Activated B cell treated with CpG ODN at 0.5 μM for 24 hours (primary cell): ENCODE results near the gene WFS1. TPM values are rescaled to one million over a fixed set of nuclear protein-coding genes. Genes with fewer than 3 reads are reported as not detected.

Experiments used
- ATAC-seq: fragments of 200-7000 bp; cut with Tn5 transposase; one replicate; pipeline ENCODE4 v1.10.0; 2021; ENCODE audit warnings: low read depth, mild to moderate bottlenecking, moderate library complexity
- CTCF ChIA-PET: fragments of 350-600 bp; sonication (Branson Sonifier 250); formaldehyde crosslinking; loops from one replicate; lab custom pipeline; 2021; ENCODE audit warnings: antibody characterized with exemption; lab: Charles Lee
- POLR2A ChIA-PET: fragments of 350-600 bp; sonication (Branson Sonifier 250); formaldehyde crosslinking; loops from one replicate; lab custom pipeline; 2021; ENCODE audit warnings: antibody characterized with exemption; lab: Charles Lee
- DNase-seq: peaks from one replicate; pipeline ENCODE4 v3.0.0; 2022
- H3K27ac Mint-ChIP-seq: one replicate; pipeline ENCODE4 v1.8.0; 2020; ENCODE audit warnings: mixed read lengths
- H3K27me3 Mint-ChIP-seq: one replicate; pipeline ENCODE4 v1.8.0; 2021; ENCODE audit warnings: mixed read lengths
- H3K36me3 Mint-ChIP-seq: one replicate; pipeline ENCODE4 v1.8.0; 2021; ENCODE audit warnings: low read depth, mixed read lengths
- H3K4me1 Mint-ChIP-seq: one replicate; pipeline ENCODE4 v1.8.0; 2021; ENCODE audit warnings: mixed read lengths
- H3K4me3 Mint-ChIP-seq: one replicate; pipeline ENCODE4 v1.8.0; 2020; ENCODE audit warnings: mild to moderate bottlenecking, mixed read lengths
- H3K9me3 Mint-ChIP-seq: one replicate; pipeline ENCODE4 v1.8.0; 2020; ENCODE audit warnings: mixed read lengths
- CTCF ChIP-seq: fragments of 200-600 bp; IDR thresholded peaks from one replicate; pipeline ENCODE4 v1.8.0; 2022; ENCODE audit warnings: antibody characterized with exemption, mild to moderate bottlenecking
- intact Hi-C: fragments of 100-400 bp; cut with micrococcal nuclease; formaldehyde crosslinking; loops from one replicate; pipeline ENCODE4 v1.15.1; 2024
- total RNA-seq: library from RNA; stranded (reverse); gene quantifications from 2 replicates; pipeline ENCODE4 v1.2.3, GENCODE V29; 2022

The WFS1 gene
- total RNA-seq, 1 donor from 2014 or later, result 2.4 TPM

GRCh38 chr4:6250984-6251295 lies 18.7 kb upstream of the WFS1 start:
- Mint-ChIP-seq H3K27me3 (peaks cover 31% of the 10 kb centered on the region), H3K4me3 (no peak overlapping the region), H3K9me3 (no peaks in the 10 kb centered on the region), H3K4me1 (peaks cover 3% of the 10 kb centered on the region), H3K27ac (no peak overlapping the region), H3K36me3 (no peaks in the 10 kb centered on the region)
- ChIA-PET CTCF (interaction anchor here (0.5 to 8.3 kb wide), 13 partner anchors 9 to 405 kb away, joined by 3 to 232 read pairs (median 4); partner anchors contain the start of gene WFS1), POLR2A (no interaction called here)
- no peak for DNase-seq
- ATAC-seq, result no peak
- intact Hi-C loops, result loop anchor here (1.0 to 2.0 kb wide), 3 partner anchors 76 to 624 kb away; no protein-coding TSS in a partner anchor
- no peak for TF ChIP-seq CTCF

GRCh38 chr4:6251365-6251764 lies 18.3 kb upstream of the WFS1 start:
- CTCF ChIA-PET, result interaction anchor here (0.5 to 8.3 kb wide), 13 partner anchors 8 to 405 kb away, joined by 3 to 232 read pairs (median 4); partner anchors contain the start of gene WFS1
- Mint-ChIP-seq H3K36me3 (no peaks in the 10 kb centered on the region), H3K27ac (no peak overlapping the region), H3K27me3 (peaks cover 27% of the 10 kb centered on the region), H3K4me1 (peaks cover 3% of the 10 kb centered on the region), H3K9me3 (no peaks in the 10 kb centered on the region), H3K4me3 (no peak overlapping the region)
- ATAC-seq (no peak), DNase-seq (no peak)
- intact Hi-C loops, result loop anchor here (2.0 kb wide), 2 partner anchors 253 to 623 kb away; no protein-coding TSS in a partner anchor
- POLR2A ChIA-PET, result no interaction called here
- no peak for TF ChIP-seq CTCF

GRCh38 chr4:6252051-6252450 lies 17.6 kb upstream of the WFS1 start:
- no peaks in the 10 kb centered on the region for H3K36me3 Mint-ChIP-seq
- TF ChIP-seq CTCF, result no peak
- no peak overlapping the region for H3K4me3 Mint-ChIP-seq
- no peak for ATAC-seq
- CTCF ChIA-PET, result interaction anchor here (8.3 kb wide), 1 partner anchor 77 kb away, joined by 232 read pairs; no protein-coding TSS in a partner anchor
- no peaks in the 10 kb centered on the region for H3K9me3 Mint-ChIP-seq
- H3K4me1 Mint-ChIP-seq, result peaks cover 8% of the 10 kb centered on the region
- DNase-seq, result no peak
- POLR2A ChIA-PET, result no interaction called here
- H3K27me3 Mint-ChIP-seq, result peaks cover 23% of the 10 kb centered on the region
- intact Hi-C loops, result no loop called here
- H3K27ac Mint-ChIP-seq, result no peak overlapping the region

- ChIA-PET CTCF (interaction anchor here (1.1 to 8.3 kb wide), 2 partner anchors 9 to 76 kb away, joined by 3 to 232 read pairs; no protein-coding TSS in a partner anchor), POLR2A (no interaction called here)
- Mint-ChIP-seq H3K9me3 (no peaks in the 10 kb centered on the region), H3K4me1 (peaks cover 17% of the 10 kb centered on the region), H3K36me3 (no peaks in the 10 kb centered on the region), H3K4me3 (no peak overlapping the region), H3K27me3 (peaks cover 20% of the 10 kb centered on the region), H3K27ac (no peak overlapping the region)
- no peak for ATAC-seq
- intact Hi-C loops, result no loop called here
- DNase-seq, result no peak
- no peak for TF ChIP-seq CTCF
Measured at GRCh38 chr4:6253111-6253510, 16.5 kb upstream of the WFS1 start.

- H3K9me3 Mint-ChIP-seq, result no peaks in the 10 kb centered on the region
- H3K36me3 Mint-ChIP-seq, result no peaks in the 10 kb centered on the region
- CTCF ChIA-PET, result interaction anchor here (1.0 to 8.3 kb wide), 3 partner anchors 9 to 75 kb away, joined by 3 to 232 read pairs (median 4); no protein-coding TSS in a partner anchor
- peaks cover 21% of the 10 kb centered on the region for H3K4me1 Mint-ChIP-seq
- ATAC-seq (no peak), DNase-seq (no peak)
- H3K4me3 Mint-ChIP-seq, result no peak overlapping the region
- POLR2A ChIA-PET, result no interaction called here
- H3K27ac Mint-ChIP-seq, result no peak overlapping the region
- peaks cover 14% of the 10 kb centered on the region for H3K27me3 Mint-ChIP-seq
- no peak for TF ChIP-seq CTCF
- intact Hi-C loops, result no loop called here
Measured at GRCh38 chr4:6253961-6254360, 15.7 kb upstream of the WFS1 start.
